Left renal pelvis (tissue), 4 donors: ENCODE data around the gene HDLBP. TPM values are rescaled to one million over a fixed set of nuclear protein-coding genes. Genes with fewer than 3 reads are reported as not detected.
A peak's percentile ranks its signal among the peaks of the same experiment; 100 is the strongest.

Experiments used
- DNase-seq, 4 donors: peaks; one replicate each; pipeline ENCODE4 v3.0.0-alpha.2; 2013; ENCODE audit warnings: low read depth in 4 of 4, low spot score in 3 of 4
- polyA plus RNA-seq, 4 donors: library from polyadenylated mRNA; unstranded; fragments of 120-200 nt; gene quantifications; one replicate each; pipeline ENCODE4 v1.2.1, GENCODE V29; 2013; ENCODE audit not compliant: insufficient read length in 4 of 4

HDLBP gene
- polyA plus RNA-seq, 4 donors: 312 to 379 (median 335) TPM

GRCh38 chr2:241217320-241218031 is 98.0 kb downstream of the HDLBP start:
- peak in 2 of 4 donors; percentile 39 to 44 for DNase-seq

GRCh38 chr2:241216211-241216761 is 99.2 kb downstream of the HDLBP start:
- no peak for DNase-seq

GRCh38 chr2:241215421-241215820 is 100.1 kb downstream of the HDLBP start:
- DNase-seq: no peak

GRCh38 chr2:241214766-241215165 is 100.7 kb downstream of the HDLBP start:
- DNase-seq: no peak

GRCh38 chr2:241214209-241214608 is 101.3 kb downstream of the HDLBP start:
- DNase-seq: no peak

- no peak for DNase-seq
Observed at GRCh38 chr2:241213567-241213966, 101.9 kb downstream of the HDLBP start.

GRCh38 chr2:241213041-241213440 is 102.4 kb downstream of the HDLBP start:
- no peak for DNase-seq

GRCh38 chr2:241211276-241211675 is 104.2 kb downstream of the HDLBP start:
- no peak for DNase-seq

- no peak for DNase-seq
Observed at GRCh38 chr2:241209271-241209670, 106.2 kb downstream of the HDLBP start.

- no peak for DNase-seq
Observed at GRCh38 chr2:241208058-241208457, 107.4 kb downstream of the HDLBP start.

- DNase-seq: no peak
Observed at GRCh38 chr2:241207641-241208040, 107.8 kb downstream of the HDLBP start.

- no peak for DNase-seq
Observed at GRCh38 chr2:241207151-241207550, 108.3 kb downstream of the HDLBP start.

- no peak for DNase-seq
Observed at GRCh38 chr2:241205086-241205485, 110.4 kb downstream of the HDLBP start.

- DNase-seq: no peak
Observed at GRCh38 chr2:241204490-241204889, 111.0 kb downstream of the HDLBP start.

GRCh38 chr2:241204010-241204384 is 111.5 kb downstream of the HDLBP start:
- DNase-seq: no peak

- DNase-seq: no peak
Observed at GRCh38 chr2:241203218-241204009, 112.1 kb downstream of the HDLBP start.

- no peak for DNase-seq
Observed at GRCh38 chr2:241202681-241203080, 112.8 kb downstream of the HDLBP start.

- no peak for DNase-seq
Observed at GRCh38 chr2:241202268-241202585, 113.2 kb downstream of the HDLBP start.

- no peak for DNase-seq
Observed at GRCh38 chr2:241201445-241202267, 113.8 kb downstream of the HDLBP start.

GRCh38 chr2:241200822-241201395 is 114.6 kb downstream of the HDLBP start:
- DNase-seq: no peak
